Adrenal gland (tissue), 12 donors: ENCODE results near the gene RPL27A. TPM values are rescaled to one million over a fixed set of nuclear protein-coding genes. Genes with fewer than 3 reads are reported as not detected.

ENCODE experiments used
- DNase-seq, 7 donors: peaks; one replicate each; pipeline ENCODE4 v3.0.0-alpha.2; 2019 to 2020
- H3K27ac ChIP-seq, 5 donors: fragments of 200-600 bp; sonication (generic) in 4 of 5; 1 replicate in 3 of 5; 2 replicates in 2 of 5; pipeline versions ENCODE4 v1.5.1 to v1.8.0; 2016 to 2020; ENCODE audit warnings: mild to moderate bottlenecking in 1 of 5
- H3K27me3 ChIP-seq: fragments of 200-600 bp; 2 replicates; pipeline ENCODE4 v1.8.0; 2021
- H3K36me3 ChIP-seq, 2 donors: fragments of 200-600 bp; replicated peaks in 1 of 2; 1 replicate in 1 of 2; 2 replicates in 1 of 2; pipeline versions ENCODE4 v1.5.1 to v1.8.0; 2018 to 2022
- H3K4me1 ChIP-seq, 2 donors: fragments of 200-600 bp; replicated peaks in 1 of 2; 1 replicate in 1 of 2; 2 replicates in 1 of 2; pipeline versions ENCODE4 v1.5.1 to v1.8.0; 2018 to 2021
- H3K4me3 ChIP-seq, 4 donors: fragments of 200-600 bp; sonication (generic) in 3 of 4; one replicate each; pipeline ENCODE4 v1.5.1; 2016 to 2018
- H3K9me3 ChIP-seq, 3 donors: fragments of 200-600 bp; sonication (generic) in 1 of 3; replicated peaks in 1 of 3; 1 replicate in 2 of 3; 2 replicates in 1 of 3; pipeline versions ENCODE4 v1.5.1 to v1.8.0; 2016 to 2021
- POLR2A ChIP-seq, 2 donors: fragments of 450-650 bp; IDR thresholded peaks; one replicate each; pipeline ENCODE4 v1.6.1; 2017; ENCODE audit warnings: antibody characterized with exemption in 2 of 2, mild to moderate bottlenecking in 2 of 2, moderate library complexity in 1 of 2
- WGBS, 4 donors: extraction: QIAGEN DNeasy Blood & Tissue Kit in 2 of 4; methylation state at CpG; one replicate each; pipeline versions ENCODE4 v1.1.5 to v1.1.7; 2013 to 2017; 5-methylcytosine and 5-hydroxymethylcytosine counted together
- intact Hi-C, 2 donors: fragments of 100-400 bp; cut with DNase I; formaldehyde crosslinking; loops; one replicate each; pipeline versions ENCODE4 v1.14.1 to v1.15.0; 2022 to 2023
- polyA plus RNA-seq, 3 donors: library from polyadenylated mRNA; stranded (reverse); fragments of 200-250 nt in 2 of 3; fragments of 350-450 nt in 1 of 3; fragmentation: Illumina TruSeq in 1 of 3; extraction: RNeasy Lipid Tissue Mini Kit (QIAGEN cat#74804) in 1 of 3; gene quantifications; one replicate each; pipeline ENCODE4 v1.2.3, GENCODE V29; 2013 to 2014
- total RNA-seq, 9 donors: library from RNA; depleted of rRNA in 4 of 9; stranded (reverse); fragments of >200 nt in 4 of 9; fragments of 120-200 nt in 1 of 9; fragmentation: NEBNext Ultra II Directional in 1 of 9; extraction: Animal tissue kit (Norgen Biotek cat#: 25700) in 1 of 9; gene quantifications; one replicate each; pipeline versions ENCODE4 v1.1.0 to v1.2.4, GENCODE V29; 2013 to 2023
- TF ChIP-seq, protein P1 (sequence below), 6 experiments: fragments of 450-650 bp in 4 of 6; fragments of 200-600 bp in 2 of 6; sonication (generic) in 1 of 6; IDR thresholded peaks; 1 replicate in 5 of 6; 2 replicates in 1 of 6; pipeline versions ENCODE4 v1.5.1 to v1.8.0; 2016 to 2021; ENCODE audit warnings: antibody characterized with exemption in 6 of 6, mild to moderate bottlenecking in 2 of 6, moderate library complexity in 1 of 6
- donor health status: healthy with polysubstance abuse.
- donor health status: Bipolar disorder and iron deficiency.
- donor health status: DM: yes; HTN: yes; CAD: no.
- donor health status: DM: no; HTN: no; CAD: no.
- donor health status: DM: no; HTN: no; CAD: no.
- donor health status: DM: yes; HTN: yes; CAD: no.

Gene RPL27A
- total and polyA plus RNA-seq, 12 donors, result 668 to 3,013 (median 1,139) TPM

DNA sequence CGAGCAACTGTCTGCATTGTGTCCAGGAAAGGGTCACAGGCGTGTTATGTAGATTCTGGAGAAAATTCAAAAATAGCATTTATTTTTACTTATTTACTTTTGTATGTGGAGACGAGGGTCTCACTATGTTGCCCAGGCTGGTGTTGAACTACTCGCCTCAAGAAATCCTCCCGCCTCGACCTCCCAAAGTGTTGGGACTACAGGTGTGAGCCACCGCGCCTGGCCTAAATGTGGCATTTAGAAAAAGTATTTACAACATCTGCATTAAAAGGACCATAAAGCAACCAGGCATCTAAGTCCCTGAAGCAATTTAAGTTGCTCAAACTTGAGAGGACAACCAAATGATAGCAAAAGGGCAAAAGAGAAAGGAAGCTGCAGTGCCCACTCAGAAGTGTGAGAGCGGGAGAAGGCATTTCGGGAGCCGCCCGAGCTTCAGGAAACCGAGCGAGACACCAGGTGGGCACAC is 722 bp upstream of the RPL27A start:
- DNase-seq, result no peak
- WGBS, 4 donors, result 25 to 34% (median 26%) methylated on average over 14 of the region's 14 CpGs
- no peaks in the 10 kb centered on the region for H3K9me3 ChIP-seq
- peaks cover 14 to 31% of the 10 kb centered on the region in 2 donors for H3K4me1 ChIP-seq
- H3K27me3 ChIP-seq, result no peaks in the 10 kb centered on the region
- no peak for TF ChIP-seq POLR2A (IDR thresholded peaks at IDR 0.05)
- H3K4me3 ChIP-seq, result peak overlapping the region; percentile 62 to 93 (median 90)
- H3K27ac ChIP-seq, result peak overlapping the region; percentile 88 to 97 (median 92)
- H3K36me3 ChIP-seq, result peaks cover 0 to 31% of the 10 kb centered on the region in 2 donors
- intact Hi-C loops, result no loop called here

DNA sequence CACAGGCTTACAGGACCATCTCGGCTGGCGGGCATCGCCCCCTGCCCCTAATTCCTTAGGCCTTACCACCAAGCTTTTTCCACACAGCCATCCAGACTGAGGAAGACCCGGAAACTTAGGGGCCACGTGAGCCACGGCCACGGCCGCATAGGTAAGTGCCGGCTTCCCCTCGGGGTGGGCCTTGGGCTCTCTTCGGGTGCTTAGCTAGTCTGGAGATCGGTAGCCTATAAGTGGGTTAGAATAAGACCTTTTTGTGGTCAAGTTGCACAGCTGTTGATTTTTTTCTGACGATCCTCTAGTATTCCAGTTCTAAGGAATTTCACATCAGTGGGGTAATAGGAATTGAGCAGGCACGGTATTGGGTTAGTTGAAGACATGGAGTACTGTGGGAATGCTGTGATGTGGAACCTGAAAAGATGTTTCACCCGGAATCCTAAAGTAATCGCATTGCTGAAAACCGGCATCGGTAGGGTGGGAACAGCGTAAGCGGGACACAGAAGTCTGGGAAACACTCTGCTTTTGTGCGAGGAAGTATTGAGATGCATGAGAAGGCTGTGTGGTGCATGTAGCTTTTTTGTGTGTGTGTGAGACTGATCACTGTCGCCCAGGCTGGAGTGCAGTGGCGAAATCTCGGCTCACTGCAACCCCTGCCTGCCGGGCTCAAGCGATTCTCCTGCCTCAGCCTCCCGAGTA is 669 bp downstream of the RPL27A start:
- Histone ChIP-seq H3K4me3 (peak overlapping the region; percentile 62 to 93 (median 90)), H3K9me3 (no peaks in the 10 kb centered on the region), H3K4me1 (peaks cover 14 to 43% of the 10 kb centered on the region in 2 donors), H3K27ac (peak overlapping the region; percentile 88 to 97 (median 92)), H3K36me3 (peaks cover 0 to 36% of the 10 kb centered on the region in 2 donors), H3K27me3 (no peaks in the 10 kb centered on the region)
- 3 to 4% (median 3%) methylated on average over 26 to 27 of the region's 27 CpGs for WGBS, 4 donors
- TF ChIP-seq, protein P1, sequence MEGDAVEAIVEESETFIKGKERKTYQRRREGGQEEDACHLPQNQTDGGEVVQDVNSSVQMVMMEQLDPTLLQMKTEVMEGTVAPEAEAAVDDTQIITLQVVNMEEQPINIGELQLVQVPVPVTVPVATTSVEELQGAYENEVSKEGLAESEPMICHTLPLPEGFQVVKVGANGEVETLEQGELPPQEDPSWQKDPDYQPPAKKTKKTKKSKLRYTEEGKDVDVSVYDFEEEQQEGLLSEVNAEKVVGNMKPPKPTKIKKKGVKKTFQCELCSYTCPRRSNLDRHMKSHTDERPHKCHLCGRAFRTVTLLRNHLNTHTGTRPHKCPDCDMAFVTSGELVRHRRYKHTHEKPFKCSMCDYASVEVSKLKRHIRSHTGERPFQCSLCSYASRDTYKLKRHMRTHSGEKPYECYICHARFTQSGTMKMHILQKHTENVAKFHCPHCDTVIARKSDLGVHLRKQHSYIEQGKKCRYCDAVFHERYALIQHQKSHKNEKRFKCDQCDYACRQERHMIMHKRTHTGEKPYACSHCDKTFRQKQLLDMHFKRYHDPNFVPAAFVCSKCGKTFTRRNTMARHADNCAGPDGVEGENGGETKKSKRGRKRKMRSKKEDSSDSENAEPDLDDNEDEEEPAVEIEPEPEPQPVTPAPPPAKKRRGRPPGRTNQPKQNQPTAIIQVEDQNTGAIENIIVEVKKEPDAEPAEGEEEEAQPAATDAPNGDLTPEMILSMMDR (IDR thresholded peaks at IDR 0.05), result no peak
- TF ChIP-seq POLR2A (IDR thresholded peaks at IDR 0.05), result no peak
- intact Hi-C loops, result no loop called here
- peak in 3 of 7 donors; percentile 28 to 45 (median 30) for DNase-seq

DNA sequence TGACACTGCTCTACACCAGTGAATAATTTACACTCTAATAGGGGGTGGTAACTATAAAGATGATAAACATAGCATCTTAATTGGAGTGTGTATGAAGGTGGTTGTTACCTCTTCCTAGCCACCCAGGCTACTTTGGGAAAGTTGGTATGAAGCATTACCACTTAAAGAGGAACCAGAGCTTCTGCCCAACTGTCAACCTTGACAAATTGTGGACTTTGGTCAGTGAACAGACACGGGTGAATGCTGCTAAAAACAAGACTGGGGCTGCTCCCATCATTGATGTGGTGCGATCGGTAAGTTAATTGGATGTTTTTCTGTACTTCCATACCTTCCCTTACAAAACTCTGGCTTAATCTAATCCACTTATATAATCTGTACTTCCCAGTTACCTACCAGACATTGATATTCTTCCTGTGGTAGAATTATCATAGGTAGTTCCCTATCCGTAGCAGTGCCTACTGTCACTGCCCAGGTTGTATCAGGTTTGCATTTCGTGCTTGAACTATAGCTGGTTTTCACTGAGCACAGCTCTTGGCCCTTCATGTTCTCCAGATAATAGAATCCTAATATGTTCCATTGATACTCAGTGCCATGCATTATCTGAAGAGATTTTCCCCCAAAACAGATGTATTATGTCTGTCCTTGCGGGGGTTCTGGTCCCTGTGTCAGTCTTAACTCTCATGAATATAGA is 2.2 kb downstream of the RPL27A start:
- peaks cover 14 to 54% of the 10 kb centered on the region in 2 donors for H3K4me1 ChIP-seq
- no peaks in the 10 kb centered on the region for H3K9me3 ChIP-seq
- H3K36me3 ChIP-seq, result peaks cover 0 to 36% of the 10 kb centered on the region in 2 donors
- intact Hi-C loops, result loop anchor here in 1 of 2 donors (5.0 kb wide), 1 partner anchor 278 kb away; the partner anchor contains the start of gene TMEM9B
- 68 to 78% (median 73%) methylated on average over 6 of the region's 6 CpGs for WGBS, 4 donors
- TF ChIP-seq, protein P1 (IDR thresholded peaks at IDR 0.05), result no peak
- no peak for TF ChIP-seq POLR2A (IDR thresholded peaks at IDR 0.05)
- no peaks in the 10 kb centered on the region for H3K27me3 ChIP-seq
- peak overlapping the region in 1 of 5 donors; percentile 97 for H3K27ac ChIP-seq
- DNase-seq, result peak in 1 of 7 donors; percentile 33
- no peak overlapping the region for H3K4me3 ChIP-seq

DNA sequence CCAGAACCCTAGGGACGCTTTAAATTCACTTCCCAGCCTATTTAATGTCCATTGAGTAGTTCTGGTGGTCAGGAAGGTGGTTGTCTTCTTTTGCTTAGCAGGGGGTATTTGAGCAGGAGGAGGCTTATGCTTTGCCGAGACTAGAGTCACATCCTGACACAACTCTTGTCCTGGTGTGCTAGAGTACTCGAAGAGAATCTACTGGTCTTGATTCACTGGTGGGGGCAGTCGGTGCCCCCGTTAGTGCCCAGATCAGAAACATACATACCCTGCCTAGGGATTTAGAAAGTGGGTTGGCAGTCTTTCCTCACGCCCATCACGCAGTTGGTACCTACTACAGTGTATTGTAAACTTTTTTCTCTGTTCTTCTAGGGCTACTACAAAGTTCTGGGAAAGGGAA is 2.7 kb downstream of the RPL27A start:
- WGBS, 4 donors, result 70 to 91% (median 75%) methylated on average over 7 of the region's 7 CpGs

More for the DNA sequence above, 2.7 kb downstream of the RPL27A start:
- intact Hi-C loops, result loop anchor here in 1 of 2 donors (5.0 kb wide), 1 partner anchor 277 kb away; the partner anchor contains the start of gene TMEM9B
- no peak overlapping the region for H3K4me3 ChIP-seq
- no peaks in the 10 kb centered on the region for H3K27me3 ChIP-seq
- peaks cover 14 to 54% of the 10 kb centered on the region in 2 donors for H3K4me1 ChIP-seq
- peaks cover 0 to 36% of the 10 kb centered on the region in 2 donors for H3K36me3 ChIP-seq
- H3K9me3 ChIP-seq, result no peaks in the 10 kb centered on the region
- H3K27ac ChIP-seq, result no peak overlapping the region
- TF ChIP-seq, protein P1 (IDR thresholded peaks at IDR 0.05), result no peak
- no peak for TF ChIP-seq POLR2A (IDR thresholded peaks at IDR 0.05)
- peak in 1 of 7 donors; percentile 49 for DNase-seq
